HepG2 (cell line): Measurements from ENCODE around the gene PCGF5. TPM values are rescaled to one million over a fixed set of nuclear protein-coding genes. Genes with fewer than 3 reads are reported as not detected.

Experiments used
- ATAC-seq: fragments of 200-7000 bp; cut with Tn5 transposase; 3 replicates; pipeline ENCODE4 v1.9.1; 2020; ENCODE audit warnings: mild to moderate bottlenecking, moderate library complexity
- BruUV-seq: library from RNA; stranded (reverse); fragments of 400-500 nt; replicated peaks from 2 replicates; lab custom pipeline; 2021; lab: Mats Ljungman, UMichigan
- CTCF ChIA-PET: fragments of 300-600 bp; formaldehyde crosslinking; extraction: SDS; loops from one replicate; lab custom pipeline; 2021; ENCODE audit warnings: low total read pairs, inconsistent platforms, low intra/inter-chr PET ratio; lab: Yijun Ruan, JAX
- POLR2A ChIA-PET: fragments of 350-600 bp; sonication (Branson Sonifier 250); formaldehyde crosslinking; loops from one replicate; lab custom pipeline; 2020; ENCODE audit warnings: antibody characterized with exemption, inconsistent platforms; lab: Yijun Ruan, JAX
- DNase-seq: peaks from one replicate; pipeline ENCODE4 v3.0.0-alpha.2; 2015; ENCODE audit warnings: low spot score
- FAIRE-seq: peaks from 3 replicates; lab custom pipeline; 2011; peaks lifted over from hg19 to GRCh38; lab: Jason Lieb, UNC
- H2AFZ ChIP-seq: one replicate; pipeline ENCODE4 v1.6.1; 2011; ENCODE audit warnings: low read length, inconsistent platforms
- H3K27ac ChIP-seq: fragments of 300-600 bp; 3 replicates; pipeline ENCODE4 v1.8.0; 2011; ENCODE audit warnings: mixed run types, mild to moderate bottlenecking, mixed read lengths, low read length, inconsistent platforms; ENCODE audit not compliant: insufficient read depth; ENCODE audit errors: extremely low read length
- H3K27me3 ChIP-seq, 2 experiments: fragments of 200-600 bp in 1 of 2; 2 replicates in 1 of 2; 3 replicates in 1 of 2; pipeline versions ENCODE4 v1.6.0 to v1.8.0; 2011; ENCODE audit warnings: low read length in 2 of 2, mild to moderate bottlenecking in 2 of 2, moderate library complexity in 2 of 2, inconsistent platforms in 1 of 2; ENCODE audit not compliant: insufficient read depth in 2 of 2, control insufficient read depth in 1 of 2
- H3K36me3 ChIP-seq, 2 experiments: fragments of 200-600 bp in 1 of 2; replicated peaks in 1 of 2; 2 replicates in 1 of 2; 3 replicates in 1 of 2; pipeline versions ENCODE4 v1.5.1 to v1.8.0; 2011; ENCODE audit warnings: low read length in 2 of 2, inconsistent platforms in 1 of 2; ENCODE audit not compliant: insufficient read depth in 2 of 2, control insufficient read depth in 1 of 2
- H3K4me1 ChIP-seq: 2 replicates; pipeline ENCODE4 v1.5.1; 2012; ENCODE audit warnings: low read length, inconsistent platforms; ENCODE audit not compliant: insufficient read depth
- H3K4me2 ChIP-seq: 2 replicates; pipeline ENCODE4 v1.6.0; 2011; ENCODE audit warnings: low read depth, low read length, inconsistent platforms
- H3K4me3 ChIP-seq, 3 experiments: fragments of 200-600 bp in 1 of 3; sonication (generic), shearing (Covaris generic) in 1 of 3; replicated peaks in 1 of 3; 2 replicates each; pipeline ENCODE4 v1.5.1; 2011 to 2016; ENCODE audit warnings: low read length in 3 of 3, inconsistent platforms in 2 of 3, low read depth in 2 of 3, mild to moderate bottlenecking in 2 of 3, control low read depth in 1 of 3, mixed read lengths in 1 of 3; ENCODE audit not compliant: insufficient read depth in 1 of 3
- H3K79me2 ChIP-seq: one replicate; pipeline ENCODE4 v1.6.1; 2011; ENCODE audit warnings: low read length, inconsistent platforms; ENCODE audit not compliant: insufficient read depth
- H3K9ac ChIP-seq: 2 replicates; pipeline ENCODE4 v1.6.0; 2011; ENCODE audit warnings: mild to moderate bottlenecking, low read depth, low read length, inconsistent platforms; ENCODE audit not compliant: insufficient read depth
- H3K9me3 ChIP-seq: 2 replicates; pipeline ENCODE4 v1.5.1; 2012; ENCODE audit warnings: mild to moderate bottlenecking, low read length
- H4K20me1 ChIP-seq: 2 replicates; pipeline ENCODE4 v1.6.0; 2011; ENCODE audit warnings: inconsistent platforms, mild to moderate bottlenecking, low read length, moderate library complexity; ENCODE audit not compliant: insufficient read depth
- CTCF ChIP-seq: sonication (generic); formaldehyde crosslinking; IDR thresholded peaks from 2 replicates; pipeline ENCODE4 v1.5.0; 2020; ENCODE audit warnings: mild to moderate bottlenecking, missing genetic modification reagents, moderate library complexity
- DNMT3B ChIP-seq: conservative IDR thresholded peaks from 2 replicates; pipeline ENCODE4 v1.6.1; 2016; ENCODE audit warnings: missing biosample characterization, control low read depth
- GMEB1 ChIP-seq: sonication (generic); formaldehyde crosslinking; IDR thresholded peaks from 2 replicates; pipeline ENCODE4 v1.5.1; 2020; ENCODE audit warnings: missing genetic modification reagents, mild to moderate bottlenecking, borderline replicate concordance
- MZF1 ChIP-seq: sonication (generic); formaldehyde crosslinking; IDR thresholded peaks from 2 replicates; pipeline ENCODE4 v1.8.1; 2023; ENCODE audit warnings: mild to moderate bottlenecking, missing genetic modification reagents, borderline replicate concordance
- PAF1 ChIP-seq: IDR thresholded peaks from 2 replicates; pipeline ENCODE4 v1.6.1; 2016; ENCODE audit warnings: missing genetic modification reagents, missing compliant biosample characterization
- RBM39 ChIP-seq: fragments of 200-400 bp; formaldehyde crosslinking; IDR thresholded peaks from one replicate; pipeline ENCODE4 v1.6.1; 2018; ENCODE audit warnings: antibody characterized with exemption, mild to moderate bottlenecking, low read depth, low read length; ENCODE audit not compliant: poor library complexity, severe bottlenecking
- SNAPC2 ChIP-seq: sonication (generic); formaldehyde crosslinking; IDR thresholded peaks from 2 replicates; pipeline ENCODE4 v1.8.1; 2022; ENCODE audit warnings: mild to moderate bottlenecking, missing genetic modification reagents
- SSRP1 ChIP-seq: IDR thresholded peaks from 2 replicates; pipeline ENCODE4 v1.6.1; 2016; ENCODE audit warnings: control low read depth
- TMF1 ChIP-seq: sonication (generic); formaldehyde crosslinking; IDR thresholded peaks from 2 replicates; pipeline ENCODE4 v1.8.1; 2022; ENCODE audit warnings: low read depth, missing genetic modification reagents
- ZNF484 ChIP-seq: sonication (generic); formaldehyde crosslinking; IDR thresholded peaks from 2 replicates; pipeline ENCODE4 v1.5.1; 2020; ENCODE audit warnings: mild to moderate bottlenecking, low read depth, missing genetic modification reagents, borderline replicate concordance
- ZNF720 ChIP-seq: sonication (generic); formaldehyde crosslinking; IDR thresholded peaks from 2 replicates; pipeline ENCODE4 v1.4.0; 2020; ENCODE audit warnings: missing genetic modification reagents
- WGBS: methylation state at CpG from one replicate; pipeline ENCODE4 v1.1.6; 2017; ENCODE audit warnings: low lambda C conversion rate; 5-methylcytosine and 5-hydroxymethylcytosine counted together
- in situ Hi-C: cut with HindIII; loops from 2 replicates; pipeline ENCODE4 v1.10.0; 2017; ENCODE audit warnings: low pct_unique_long_range_greater_than_20kb; ENCODE audit not compliant: extremely low pct_ligation_motif_present
- intact Hi-C: fragments of 100-400 bp; cut with micrococcal nuclease; formaldehyde crosslinking; loops from one replicate; pipeline ENCODE4 v1.10.0; 2022; ENCODE audit not compliant: unreplicated experiment
- polyA plus RNA-seq, 8 experiments: library from polyadenylated mRNA; depleted of rRNA in 3 of 8; stranded (reverse) in 7 of 8; unstranded in 1 of 8; fragments of >200 nt; fragmentation: Illumina TruSeq in 4 of 8; extraction: Trizol in 4 of 8; gene quantifications; 2 replicates each; pipeline versions ENCODE4 v1.2.1 to v1.2.3, GENCODE V29; 2011 to 2016; ENCODE audit warnings: low read depth in 4 of 8, missing spikeins in 1 of 8, mixed read lengths in 1 of 8; ENCODE audit not compliant: insufficient read depth in 1 of 8
- total RNA-seq, 5 experiments: library from RNA; depleted of rRNA; stranded (reverse); fragments of >200 nt; fragmentation: Illumina TruSeq; extraction: Trizol; gene quantifications; 2 replicates each; pipeline ENCODE4 v1.2.3, GENCODE V29; 2016; ENCODE audit warnings: low read depth in 1 of 5
- TF ChIP-seq, protein P1 (sequence below): sonication (generic); formaldehyde crosslinking; IDR thresholded peaks from 2 replicates; pipeline ENCODE4 v1.9.0; 2021; ENCODE audit warnings: mild to moderate bottlenecking, missing genetic modification reagents
- TF ChIP-seq, protein P2 (sequence below): sonication (generic); formaldehyde crosslinking; IDR thresholded peaks from 2 replicates; pipeline ENCODE4 v1.5.1; 2020; ENCODE audit warnings: missing genetic modification reagents, mild to moderate bottlenecking, borderline replicate concordance

Gene PCGF5
- total and polyA plus RNA-seq, 2 of the 13 experiments (the other 11 are each of a cell fraction or from before 2014, with no cell fraction given) = 61.3 to 138 TPM

GRCh38 chr10:91296471-91296870, 76.0 kb downstream of the PCGF5 start:
- peak; percentile 37 for DNase-seq
- 18% methylated on average over 2 of the region's 2 CpGs for WGBS
- H3K4me3 ChIP-seq = no peak overlapping the region
- FAIRE-seq = peak; percentile 4
- intact Hi-C loops (loop anchor here (1.0 to 2.0 kb wide), 2 partner anchors 386 to 416 kb away; no protein-coding TSS in a partner anchor), in situ Hi-C loops (loop anchor here (5.0 to 10.0 kb wide), 2 partner anchors 76 to 258 kb away; no protein-coding TSS in a partner anchor)
- no peak overlapping the region for H3K9ac ChIP-seq
- H3K79me2 ChIP-seq = no peaks in the 10 kb centered on the region
- POLR2A ChIA-PET = no interaction called here
- H2AFZ ChIP-seq = no peak overlapping the region
- ATAC-seq = peak; percentile 27; the same call in 1 of the 3 replicates
- no peaks in the 10 kb centered on the region for H3K9me3 ChIP-seq
- no peaks in the 10 kb centered on the region for H4K20me1 ChIP-seq
- no TSS peak for BruUV-seq
- peaks cover 0 to 10% of the 10 kb centered on the region in 2 experiments; a peak in 1 of 5 replicates for H3K27me3 ChIP-seq
- peaks cover 16% of the 10 kb centered on the region for H3K4me1 ChIP-seq
- no peak overlapping the region for H3K27ac ChIP-seq
- no peak overlapping the region for H3K4me2 ChIP-seq
- H3K36me3 ChIP-seq = no peaks in the 10 kb centered on the region
- CTCF ChIA-PET = interaction anchor here (0.7 to 1.5 kb wide), 2 partner anchors 290 to 416 kb away, joined by 3 to 5 read pairs; no protein-coding TSS in a partner anchor
- TF ChIP-seq SSRP1 (CRISPR knock-in tag) = no peak
- TF ChIP-seq, protein P1, sequence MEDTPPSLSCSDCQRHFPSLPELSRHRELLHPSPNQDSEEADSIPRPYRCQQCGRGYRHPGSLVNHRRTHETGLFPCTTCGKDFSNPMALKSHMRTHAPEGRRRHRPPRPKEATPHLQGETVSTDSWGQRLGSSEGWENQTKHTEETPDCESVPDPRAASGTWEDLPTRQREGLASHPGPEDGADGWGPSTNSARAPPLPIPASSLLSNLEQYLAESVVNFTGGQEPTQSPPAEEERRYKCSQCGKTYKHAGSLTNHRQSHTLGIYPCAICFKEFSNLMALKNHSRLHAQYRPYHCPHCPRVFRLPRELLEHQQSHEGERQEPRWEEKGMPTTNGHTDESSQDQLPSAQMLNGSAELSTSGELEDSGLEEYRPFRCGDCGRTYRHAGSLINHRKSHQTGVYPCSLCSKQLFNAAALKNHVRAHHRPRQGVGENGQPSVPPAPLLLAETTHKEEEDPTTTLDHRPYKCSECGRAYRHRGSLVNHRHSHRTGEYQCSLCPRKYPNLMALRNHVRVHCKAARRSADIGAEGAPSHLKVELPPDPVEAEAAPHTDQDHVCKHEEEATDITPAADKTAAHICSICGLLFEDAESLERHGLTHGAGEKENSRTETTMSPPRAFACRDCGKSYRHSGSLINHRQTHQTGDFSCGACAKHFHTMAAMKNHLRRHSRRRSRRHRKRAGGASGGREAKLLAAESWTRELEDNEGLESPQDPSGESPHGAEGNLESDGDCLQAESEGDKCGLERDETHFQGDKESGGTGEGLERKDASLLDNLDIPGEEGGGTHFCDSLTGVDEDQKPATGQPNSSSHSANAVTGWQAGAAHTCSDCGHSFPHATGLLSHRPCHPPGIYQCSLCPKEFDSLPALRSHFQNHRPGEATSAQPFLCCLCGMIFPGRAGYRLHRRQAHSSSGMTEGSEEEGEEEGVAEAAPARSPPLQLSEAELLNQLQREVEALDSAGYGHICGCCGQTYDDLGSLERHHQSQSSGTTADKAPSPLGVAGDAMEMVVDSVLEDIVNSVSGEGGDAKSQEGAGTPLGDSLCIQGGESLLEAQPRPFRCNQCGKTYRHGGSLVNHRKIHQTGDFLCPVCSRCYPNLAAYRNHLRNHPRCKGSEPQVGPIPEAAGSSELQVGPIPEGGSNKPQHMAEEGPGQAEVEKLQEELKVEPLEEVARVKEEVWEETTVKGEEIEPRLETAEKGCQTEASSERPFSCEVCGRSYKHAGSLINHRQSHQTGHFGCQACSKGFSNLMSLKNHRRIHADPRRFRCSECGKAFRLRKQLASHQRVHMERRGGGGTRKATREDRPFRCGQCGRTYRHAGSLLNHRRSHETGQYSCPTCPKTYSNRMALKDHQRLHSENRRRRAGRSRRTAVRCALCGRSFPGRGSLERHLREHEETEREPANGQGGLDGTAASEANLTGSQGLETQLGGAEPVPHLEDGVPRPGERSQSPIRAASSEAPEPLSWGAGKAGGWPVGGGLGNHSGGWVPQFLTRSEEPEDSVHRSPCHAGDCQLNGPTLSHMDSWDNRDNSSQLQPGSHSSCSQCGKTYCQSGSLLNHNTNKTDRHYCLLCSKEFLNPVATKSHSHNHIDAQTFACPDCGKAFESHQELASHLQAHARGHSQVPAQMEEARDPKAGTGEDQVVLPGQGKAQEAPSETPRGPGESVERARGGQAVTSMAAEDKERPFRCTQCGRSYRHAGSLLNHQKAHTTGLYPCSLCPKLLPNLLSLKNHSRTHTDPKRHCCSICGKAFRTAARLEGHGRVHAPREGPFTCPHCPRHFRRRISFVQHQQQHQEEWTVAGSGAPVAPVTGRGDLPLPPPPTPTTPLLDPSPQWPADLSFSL (CRISPR knock-in tag) = no peak
- TF ChIP-seq PAF1 (CRISPR knock-in tag) = no peak
- no peak for TF ChIP-seq RBM39
- TF ChIP-seq, protein P2, sequence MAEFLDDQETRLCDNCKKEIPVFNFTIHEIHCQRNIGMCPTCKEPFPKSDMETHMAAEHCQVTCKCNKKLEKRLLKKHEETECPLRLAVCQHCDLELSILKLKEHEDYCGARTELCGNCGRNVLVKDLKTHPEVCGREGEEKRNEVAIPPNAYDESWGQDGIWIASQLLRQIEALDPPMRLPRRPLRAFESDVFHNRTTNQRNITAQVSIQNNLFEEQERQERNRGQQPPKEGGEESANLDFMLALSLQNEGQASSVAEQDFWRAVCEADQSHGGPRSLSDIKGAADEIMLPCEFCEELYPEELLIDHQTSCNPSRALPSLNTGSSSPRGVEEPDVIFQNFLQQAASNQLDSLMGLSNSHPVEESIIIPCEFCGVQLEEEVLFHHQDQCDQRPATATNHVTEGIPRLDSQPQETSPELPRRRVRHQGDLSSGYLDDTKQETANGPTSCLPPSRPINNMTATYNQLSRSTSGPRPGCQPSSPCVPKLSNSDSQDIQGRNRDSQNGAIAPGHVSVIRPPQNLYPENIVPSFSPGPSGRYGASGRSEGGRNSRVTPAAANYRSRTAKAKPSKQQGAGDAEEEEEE (CRISPR knock-in tag) = no peak
- peak; percentile 51 for TF ChIP-seq CTCF (CRISPR knock-in tag)
- TF ChIP-seq DNMT3B (CRISPR knock-in tag) = no peak
- TF ChIP-seq ZNF720 (CRISPR knock-in tag) = no peak
- TF ChIP-seq TMF1 (CRISPR knock-in tag) = no peak
- no peak for TF ChIP-seq MZF1 (CRISPR knock-in tag)
- no peak for TF ChIP-seq ZNF484 (CRISPR knock-in tag)
- TF ChIP-seq SNAPC2 (CRISPR knock-in tag) = no peak
- no peak for TF ChIP-seq GMEB1 (CRISPR knock-in tag)
